ENCODE results near the gene DLG5.

Gene DLG5

DNA sequence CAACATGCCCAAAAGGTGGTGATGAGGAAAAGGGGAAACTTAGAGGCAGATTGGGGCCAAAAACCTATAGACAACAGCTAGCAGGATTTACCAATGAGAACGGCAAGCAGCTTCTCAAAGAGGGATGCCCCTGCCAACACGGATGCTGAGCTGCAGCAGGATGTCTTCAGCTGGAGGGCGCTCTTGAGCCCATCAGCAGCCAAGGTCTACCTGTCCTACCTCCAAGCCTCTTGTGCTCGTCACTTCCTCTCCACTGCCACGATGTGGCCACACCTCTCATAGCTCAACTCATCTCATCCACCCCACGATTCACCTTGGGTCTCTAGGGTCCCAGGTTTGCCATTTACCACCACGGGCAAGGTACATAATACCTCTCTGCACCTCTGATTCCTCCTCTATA is 36.5 kb downstream of the DLG5 start:
- DNase-seq: no peak

DNA sequence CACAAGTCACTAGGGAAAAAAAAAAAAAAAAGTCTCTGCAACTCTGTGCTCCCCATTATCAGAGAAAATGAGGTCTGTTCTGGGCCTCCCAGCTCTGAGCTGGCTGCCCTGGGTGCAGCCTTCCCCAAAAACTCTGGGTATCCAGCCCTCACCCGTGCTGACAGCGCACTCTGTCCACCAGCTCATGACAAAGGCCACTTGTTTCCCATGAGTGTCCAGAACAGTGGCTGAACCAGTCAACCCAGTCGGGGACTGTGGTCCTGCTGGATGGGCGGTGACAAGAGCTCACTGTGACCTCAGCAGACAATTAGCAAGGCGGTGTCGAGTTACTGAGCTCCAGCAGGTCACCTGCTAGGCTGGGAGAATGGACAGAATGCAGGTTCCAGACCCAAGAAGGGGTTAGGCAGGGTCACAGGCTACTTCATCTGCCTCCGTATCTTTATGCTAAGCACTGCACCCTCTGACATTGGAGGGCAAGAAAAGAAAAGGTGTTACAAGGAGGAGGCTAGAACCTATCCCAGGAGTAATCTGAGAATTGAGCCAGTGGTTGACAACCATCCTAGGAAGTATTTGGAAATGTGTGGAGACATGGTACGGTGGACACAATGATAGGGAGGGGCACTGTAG is 37.2 kb downstream of the DLG5 start:
- DNase-seq: no peak

DNA sequence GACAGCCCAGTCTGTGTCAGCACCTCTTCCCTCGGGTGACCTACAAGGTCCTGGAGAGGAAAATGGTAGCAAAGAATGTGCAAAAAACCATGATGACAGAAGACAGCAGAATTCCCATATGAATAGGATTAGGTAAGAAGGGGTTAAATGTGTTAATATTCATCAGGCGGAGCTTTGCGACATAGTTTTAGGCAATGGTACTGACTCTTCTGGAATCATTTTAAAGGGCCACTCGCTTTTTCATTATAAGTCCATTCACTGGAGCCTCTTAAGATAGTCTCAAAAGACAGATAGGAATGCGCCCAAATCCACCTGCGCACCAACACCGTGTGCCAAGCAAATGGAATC is 38.2 kb downstream of the DLG5 start:
- no peak for DNase-seq

DNA sequence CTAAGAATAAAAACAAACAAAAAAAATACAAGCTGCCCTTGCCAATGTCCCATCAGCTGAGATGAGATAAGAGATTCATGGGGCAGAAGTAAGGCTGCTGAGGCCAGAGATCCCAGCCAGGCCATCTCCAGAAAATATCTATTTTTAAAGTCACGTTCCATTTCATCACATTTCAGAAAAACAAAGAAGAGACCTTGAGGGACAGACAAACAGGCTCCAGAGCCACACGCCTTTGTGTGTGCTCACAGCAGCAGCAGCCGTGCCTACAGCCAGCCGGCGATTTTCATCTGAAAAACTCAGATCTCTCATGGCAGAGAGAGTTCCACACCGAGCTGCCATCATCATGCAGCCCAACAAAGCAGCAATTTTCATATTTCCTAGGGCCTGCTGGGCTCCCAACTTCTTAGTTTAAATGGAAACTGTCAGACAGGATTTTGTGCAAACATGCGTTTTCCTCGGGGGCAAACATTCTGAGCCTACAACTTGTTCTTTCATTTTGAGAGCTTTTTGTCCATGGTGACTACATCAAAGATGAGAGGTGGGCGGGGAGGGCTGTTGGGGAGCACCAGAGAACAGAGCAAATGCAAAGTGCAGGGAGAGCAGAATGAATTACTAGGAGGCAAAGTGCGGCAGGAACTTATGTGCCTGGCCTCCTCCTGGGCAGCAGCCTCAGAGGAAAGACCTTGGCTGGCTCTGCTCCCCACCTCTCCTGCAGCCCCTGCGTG is 38.8 kb downstream of the DLG5 start:
- no peak for DNase-seq

DNA sequence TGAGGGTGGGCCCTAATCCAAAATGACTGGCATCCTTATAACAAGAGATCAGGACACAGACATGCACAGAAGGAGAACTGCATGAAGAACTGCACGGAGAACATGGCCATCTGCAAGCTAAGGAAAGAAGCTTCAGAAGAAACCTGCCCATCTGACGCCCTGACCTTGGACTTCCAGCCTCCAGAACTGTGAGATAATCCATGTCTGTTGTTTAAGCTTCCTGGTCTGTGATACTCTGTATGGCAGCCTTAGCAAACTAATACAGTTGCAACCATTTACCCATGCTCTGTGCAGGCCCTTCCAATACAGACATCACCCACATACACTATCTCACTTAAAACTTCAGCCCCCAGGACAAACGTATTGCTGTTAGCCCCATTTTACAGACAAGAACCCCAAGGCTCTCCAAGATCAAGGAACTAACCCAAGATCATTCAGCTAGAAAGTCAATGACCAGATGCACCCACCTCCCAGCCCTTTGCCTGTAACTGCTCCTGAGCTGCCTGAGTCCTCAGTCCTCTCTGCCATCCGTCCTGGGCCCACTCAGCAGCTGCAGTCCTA is 39.7 kb downstream of the DLG5 start:
- DNase-seq: no peak

DNA sequence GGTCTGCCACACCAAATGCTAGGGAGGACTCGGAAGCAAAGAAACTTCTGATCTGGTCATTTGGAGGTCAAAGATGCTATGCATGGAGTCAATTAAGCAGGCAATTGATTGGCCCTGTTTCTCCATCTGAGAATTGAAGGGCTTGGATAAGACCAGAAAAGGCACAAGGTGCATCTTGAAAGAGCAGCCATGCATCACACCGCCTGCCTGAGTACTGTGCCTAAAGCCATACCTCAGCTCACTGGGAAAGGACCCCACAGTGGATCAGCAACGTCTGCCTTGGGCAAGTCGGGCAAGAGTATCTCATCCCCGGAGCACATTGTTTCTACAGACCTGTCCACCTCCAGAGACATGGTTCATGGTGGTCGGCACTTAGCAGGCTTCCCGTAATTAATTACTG is 42.4 kb downstream of the DLG5 start:
- DNase-seq: no peak

DNA sequence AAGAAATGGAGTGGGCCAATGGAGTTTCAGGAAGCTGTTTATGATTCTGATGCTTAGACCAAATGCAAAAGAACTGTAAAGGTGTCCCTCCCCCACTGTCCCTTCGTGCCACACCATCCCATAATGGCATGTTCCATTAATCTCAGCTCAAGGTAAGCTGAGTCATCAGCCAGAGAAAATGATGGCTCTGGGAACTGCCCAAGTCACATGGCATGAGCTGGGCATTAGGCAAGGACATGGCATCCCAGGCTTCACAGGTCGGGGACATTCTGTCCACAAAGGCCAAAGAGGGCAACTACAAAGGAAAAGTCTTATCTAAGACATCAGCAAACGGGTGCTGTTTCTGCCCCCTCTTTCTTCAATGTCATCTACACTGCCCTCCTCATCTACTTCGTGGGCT is 44.9 kb downstream of the DLG5 start:
- no peak for DNase-seq

DNA sequence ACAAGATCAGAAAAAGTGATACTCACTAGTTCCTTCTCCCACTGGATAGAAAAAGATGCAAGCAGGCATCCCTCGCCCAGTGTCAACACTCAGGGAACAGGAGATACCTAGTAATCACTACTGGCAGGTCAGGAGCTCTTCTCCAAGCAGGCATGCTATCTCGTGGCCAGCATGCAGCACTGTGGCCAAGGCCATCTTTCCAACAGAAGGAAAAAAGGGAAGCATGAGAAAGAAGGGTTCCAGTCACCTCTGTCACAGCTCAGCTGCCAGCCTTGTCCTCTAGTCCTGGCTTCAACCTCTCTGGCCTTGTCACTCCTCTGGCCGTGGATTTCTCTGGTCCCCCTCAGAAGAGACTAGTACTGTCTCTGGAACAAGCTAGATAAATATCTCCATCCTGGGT is 45.3 kb downstream of the DLG5 start:
- no peak for DNase-seq

DNA sequence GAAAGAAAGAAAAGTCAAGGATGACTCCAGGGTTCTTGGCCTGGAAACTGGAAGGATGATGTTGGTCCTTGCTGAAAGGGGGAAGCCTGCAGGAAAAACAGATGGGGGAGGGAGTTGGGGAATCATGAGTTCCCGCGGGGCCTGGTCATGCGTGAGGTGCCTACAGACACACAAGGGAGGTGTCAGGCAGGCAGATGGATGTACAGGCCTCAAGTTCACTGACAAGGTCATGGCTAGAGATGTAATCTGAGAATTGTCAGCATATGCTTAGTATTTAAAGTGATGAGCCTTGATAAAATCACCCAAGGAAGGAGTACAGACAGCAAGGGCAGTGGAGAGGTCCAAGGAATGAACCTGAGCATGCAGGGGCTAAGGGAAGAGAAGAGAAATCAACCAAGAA is 46.8 kb downstream of the DLG5 start:
- no peak for DNase-seq

DNA sequence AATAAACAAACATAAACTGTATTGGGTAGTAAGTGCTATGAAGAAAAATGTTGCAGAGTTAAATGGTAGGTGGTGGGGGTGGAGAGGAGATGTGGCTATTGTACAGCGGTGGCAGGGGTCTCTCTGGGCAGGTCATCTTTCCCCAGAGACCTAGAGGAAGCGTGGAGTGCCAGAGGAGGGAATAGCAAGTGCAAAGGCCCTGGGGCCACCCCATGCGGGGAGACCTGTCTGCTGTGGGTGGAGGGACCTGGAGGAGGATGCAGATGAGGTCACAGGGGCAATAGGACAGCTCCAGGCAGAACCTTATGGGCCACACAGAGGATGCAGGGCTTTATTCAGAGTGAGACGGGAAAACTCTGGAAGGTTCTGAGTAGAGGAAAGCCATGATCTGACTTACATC is 47.5 kb downstream of the DLG5 start:
- no peak for DNase-seq

DNA sequence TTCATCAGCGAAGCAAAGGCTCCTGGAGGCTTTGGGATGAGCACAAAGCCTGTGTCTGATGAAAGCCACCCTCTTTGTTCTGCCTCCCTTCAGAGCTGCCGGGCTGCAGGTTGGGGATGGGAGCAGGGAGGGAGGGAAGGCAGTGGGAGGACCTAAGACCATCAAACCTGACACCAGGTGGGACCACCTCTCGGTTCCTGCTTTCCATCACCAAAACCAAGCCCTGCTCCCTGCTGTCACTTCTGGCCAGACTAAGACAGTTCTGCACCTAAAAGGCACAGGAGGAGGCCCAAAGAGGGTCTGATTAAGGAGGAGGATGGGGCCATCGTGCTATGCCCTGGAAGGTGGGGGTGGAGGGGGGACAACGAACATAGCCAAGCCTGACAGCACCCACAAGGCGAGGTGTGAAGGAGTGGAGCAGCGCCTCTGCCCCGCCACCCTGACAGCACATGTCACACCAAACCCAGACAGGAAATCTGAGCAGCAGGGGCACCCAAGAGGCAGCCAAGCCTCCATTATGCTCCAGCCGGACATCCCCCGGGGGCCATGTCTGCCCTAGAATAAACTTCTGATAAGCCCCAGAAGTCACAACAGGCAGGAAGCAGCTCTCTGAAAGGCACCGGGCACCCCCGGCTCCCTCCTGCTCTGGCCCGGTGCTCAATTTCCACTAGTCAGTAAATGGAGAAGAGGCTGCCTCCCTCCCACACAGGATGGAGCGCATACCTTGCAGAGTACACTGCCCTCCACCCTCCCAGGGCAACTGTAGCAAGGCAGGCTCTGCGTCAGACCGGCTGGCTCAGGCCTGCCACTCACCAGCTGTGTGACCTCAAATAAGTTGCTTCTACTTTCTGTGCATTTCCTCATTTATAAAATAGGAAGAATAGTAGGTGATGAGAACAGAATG is 48.9 kb downstream of the DLG5 start:
- no peak for DNase-seq

DNA sequence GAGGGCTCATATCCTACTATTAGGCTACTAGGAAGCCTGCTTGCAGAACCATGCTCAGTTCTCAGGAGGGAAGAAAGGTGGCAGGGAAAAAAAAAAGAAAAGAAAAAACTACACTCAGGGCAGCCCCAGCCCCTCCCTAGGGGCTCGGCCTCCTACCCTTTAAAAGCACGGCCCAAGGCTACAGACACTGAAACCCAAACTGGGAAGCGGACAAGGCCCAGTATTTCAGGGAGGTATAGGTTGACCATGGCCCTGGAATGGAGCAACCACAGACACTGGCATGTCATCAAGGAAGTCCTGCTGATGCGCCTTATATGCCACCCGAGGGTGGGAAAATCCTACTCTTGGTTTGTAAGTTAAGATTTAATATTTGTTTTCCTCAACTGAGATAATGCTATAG is 50.8 kb downstream of the DLG5 start:
- DNase-seq: no peak

DNA sequence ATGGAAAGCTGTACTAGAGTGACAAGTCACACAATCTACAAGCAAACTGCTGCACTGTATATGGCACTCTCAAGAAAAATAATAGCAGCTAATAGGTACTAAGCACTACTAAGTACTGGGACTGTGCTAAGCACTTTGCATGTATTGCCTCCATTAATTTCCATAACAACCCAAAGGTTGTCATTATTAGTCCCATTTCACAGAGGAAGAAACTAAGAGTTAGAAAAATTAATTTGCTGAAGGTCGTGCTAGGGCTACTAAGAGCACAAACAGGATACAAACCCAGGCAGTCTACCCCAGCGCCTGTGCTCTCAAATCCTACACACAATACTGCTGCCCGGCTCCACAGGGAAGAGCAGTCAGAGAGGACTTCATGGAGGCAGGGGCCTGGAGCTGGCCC is 51.7 kb downstream of the DLG5 start:
- DNase-seq: no peak

DNA sequence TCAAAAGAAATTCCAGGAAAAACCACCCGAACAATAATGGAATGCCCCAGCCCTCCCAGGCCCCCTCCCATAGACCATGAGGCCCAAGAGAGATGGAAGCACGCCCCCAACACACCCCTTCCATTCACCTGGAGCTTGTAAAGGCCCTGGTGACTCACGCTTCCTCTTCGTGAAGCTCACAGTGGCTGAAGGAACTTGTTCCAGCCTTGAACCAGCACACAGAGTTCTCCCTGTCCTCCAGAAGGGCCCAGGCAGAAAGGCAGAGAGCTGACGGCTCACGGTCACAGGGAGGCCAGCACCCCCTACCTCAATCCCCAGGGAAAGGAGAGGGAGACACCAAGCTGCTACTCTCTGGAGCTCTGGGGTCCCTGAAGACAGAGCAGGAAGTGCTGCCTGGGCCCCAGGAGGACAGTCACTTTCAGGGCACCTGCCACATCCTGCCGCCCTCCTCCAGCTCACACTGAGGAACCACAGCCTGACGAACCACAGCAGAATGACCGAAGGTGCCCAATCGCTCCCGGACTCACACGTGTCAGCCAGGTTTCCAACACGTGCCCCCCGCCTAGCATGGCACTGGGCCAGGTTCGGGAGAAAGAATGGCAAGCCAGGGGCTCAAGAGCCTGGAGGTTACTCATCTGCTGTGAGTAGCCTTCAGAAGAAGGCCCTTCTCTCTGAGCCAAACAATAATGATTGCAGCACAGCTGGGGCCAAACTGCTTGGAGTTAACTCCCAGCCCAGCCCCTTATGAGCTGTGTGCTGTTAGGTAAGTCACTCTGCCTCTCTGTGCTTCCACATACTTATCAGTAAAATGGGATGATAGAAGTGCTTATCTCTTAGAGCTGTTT is 52.8 kb downstream of the DLG5 start:
- peak; percentile 6 for DNase-seq

DNA sequence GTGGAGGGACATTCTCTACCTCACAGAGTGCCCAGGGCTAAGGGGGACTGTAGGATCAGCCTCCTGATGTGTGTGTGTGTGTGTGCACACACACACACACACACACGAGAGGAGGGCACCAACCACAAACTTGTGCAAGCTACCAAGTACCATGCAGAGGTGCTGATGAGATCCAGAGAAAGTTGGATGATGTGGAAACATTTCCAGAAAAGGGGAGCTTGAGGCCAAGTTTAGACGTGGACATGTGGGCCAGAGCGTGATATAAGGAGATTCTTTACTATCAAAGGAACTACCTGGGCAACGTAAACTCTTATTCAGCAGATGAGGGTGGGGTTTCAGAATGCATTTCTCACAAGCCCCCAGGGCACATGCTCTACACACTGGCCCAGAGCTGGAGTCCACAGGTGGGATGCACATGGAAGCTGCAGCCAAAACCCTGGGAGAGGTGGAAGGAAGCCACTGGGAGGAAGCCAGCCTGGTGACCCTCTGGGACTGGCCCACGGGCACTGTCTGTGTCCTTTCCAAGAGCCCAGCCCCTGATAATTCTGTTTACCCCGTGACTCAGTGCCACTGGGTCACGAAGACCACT is 53.5 kb downstream of the DLG5 start:
- DNase-seq: no peak

DNA sequence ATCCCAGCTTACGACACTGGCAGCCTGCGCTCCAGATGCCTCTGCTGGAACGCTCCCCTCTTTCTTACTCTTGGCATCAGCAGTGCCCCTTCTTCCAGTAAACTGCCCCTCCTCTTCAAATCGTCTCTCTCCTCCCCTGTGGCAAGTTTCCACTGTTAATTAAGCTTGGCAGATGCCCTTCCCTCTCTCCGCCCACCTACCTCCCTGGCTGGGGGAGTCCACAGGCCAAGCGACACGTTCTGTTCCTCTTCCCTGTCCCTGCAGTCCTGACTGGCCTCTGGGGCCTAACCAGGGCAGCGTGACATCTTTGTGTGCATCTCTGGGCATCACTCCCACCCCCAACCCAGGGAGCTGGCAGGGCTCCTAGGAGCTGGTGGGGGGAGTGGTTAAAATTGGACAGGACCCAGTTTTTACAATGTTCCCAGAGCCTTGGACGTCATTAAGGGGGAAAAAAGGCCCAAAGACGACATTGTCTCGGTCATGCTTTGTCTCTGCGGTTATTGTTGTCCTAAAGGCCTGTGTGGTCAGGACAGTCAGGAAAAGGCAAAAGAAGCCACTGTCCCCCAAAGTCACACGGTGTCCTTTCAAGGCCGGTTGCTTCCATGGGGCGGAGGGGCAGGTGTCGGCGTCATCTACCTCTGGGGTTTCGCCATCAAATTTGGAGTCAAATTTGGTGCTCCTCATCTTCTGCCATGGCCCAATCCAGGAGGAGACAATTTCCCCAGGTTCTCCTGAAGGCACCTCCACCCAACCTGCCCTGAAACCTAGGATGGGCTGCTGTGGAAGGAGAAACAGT is 54.2 kb downstream of the DLG5 start:
- DNase-seq: peak; percentile 89

DNA sequence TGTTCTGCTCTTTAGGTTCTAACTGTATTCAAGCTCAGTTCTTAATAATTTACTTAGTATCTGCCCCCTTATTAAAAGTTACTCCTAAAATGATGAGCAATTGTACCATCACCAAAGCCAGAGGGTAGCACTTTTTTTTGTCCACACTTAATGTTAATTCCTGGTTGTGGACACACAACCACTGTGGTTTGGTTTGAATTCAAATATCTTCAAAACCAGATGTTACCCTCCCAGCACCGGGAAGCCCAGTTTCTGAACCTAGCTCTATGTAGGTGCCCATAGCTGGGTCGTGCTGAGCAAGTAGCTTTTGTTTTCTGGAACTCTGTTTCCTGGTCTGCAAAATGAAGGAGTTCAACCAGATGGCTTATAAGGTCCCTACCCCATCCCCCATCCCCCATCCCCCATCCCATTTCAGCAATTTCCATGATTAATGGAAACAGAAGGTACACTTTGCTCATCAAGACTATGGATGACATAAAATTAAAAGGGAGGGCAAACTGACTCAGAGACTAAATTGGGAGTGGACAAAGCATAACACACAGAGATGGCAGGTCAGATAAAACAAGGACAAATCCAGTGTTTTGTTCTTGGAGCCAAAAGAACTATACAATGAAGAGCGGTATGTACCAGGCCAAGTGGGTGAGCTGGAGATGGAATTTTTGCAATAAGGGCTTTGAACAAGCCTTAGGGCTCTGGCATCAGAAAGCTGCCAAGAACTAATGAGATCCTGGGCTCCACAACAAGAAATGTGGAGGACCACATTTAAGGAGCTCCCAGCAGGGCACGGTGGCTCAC is 56.7 kb downstream of the DLG5 start:
- no peak for DNase-seq

DNA sequence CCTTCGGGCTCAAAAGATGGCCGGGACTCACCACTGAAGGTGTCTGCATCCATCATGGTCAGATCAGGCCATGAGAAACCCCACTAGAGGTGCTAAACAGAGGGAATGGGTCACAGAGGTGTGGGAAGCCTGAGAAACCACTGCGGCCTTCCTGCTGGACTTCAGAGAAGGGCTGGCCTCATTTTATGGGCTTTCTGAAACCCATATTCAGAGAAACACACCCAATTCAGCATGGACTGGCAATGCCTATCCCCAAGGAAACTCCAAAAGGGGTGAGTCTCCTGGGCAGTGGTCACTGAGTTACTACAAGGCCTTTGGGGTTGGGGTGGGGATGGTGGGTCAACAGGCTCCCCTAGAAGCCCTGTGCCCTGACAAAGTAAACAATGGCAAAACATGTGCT is 58.0 kb downstream of the DLG5 start:
- no peak for DNase-seq

DNA sequence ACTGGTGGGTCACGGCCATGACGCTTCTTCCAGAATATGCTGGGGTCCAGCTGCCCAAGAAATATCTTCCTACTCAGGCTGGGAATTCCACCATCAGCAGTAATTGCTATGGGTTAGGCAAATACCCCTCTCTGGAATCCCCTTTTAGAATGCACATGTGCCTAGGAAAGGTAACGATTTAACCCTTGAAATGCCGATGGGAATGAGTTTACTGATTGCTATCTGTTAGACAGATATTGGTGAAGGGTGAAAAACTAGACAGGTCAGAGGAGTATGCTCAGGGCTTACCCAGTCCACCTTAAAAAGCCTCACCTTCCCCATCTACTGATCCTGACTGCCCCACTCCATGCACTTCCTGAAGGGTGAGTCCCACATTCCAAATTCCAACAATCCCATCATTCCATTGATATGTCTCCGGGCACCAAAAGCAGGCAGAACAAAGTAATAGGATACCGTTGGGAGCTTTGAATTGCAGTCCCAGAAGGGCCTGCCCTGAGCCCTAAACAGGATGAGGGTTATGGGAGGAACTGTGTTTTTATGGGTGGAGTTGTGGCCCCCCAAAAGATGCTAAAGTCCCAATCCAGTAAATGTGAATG is 59.3 kb downstream of the DLG5 start:
- no peak for DNase-seq

DNA sequence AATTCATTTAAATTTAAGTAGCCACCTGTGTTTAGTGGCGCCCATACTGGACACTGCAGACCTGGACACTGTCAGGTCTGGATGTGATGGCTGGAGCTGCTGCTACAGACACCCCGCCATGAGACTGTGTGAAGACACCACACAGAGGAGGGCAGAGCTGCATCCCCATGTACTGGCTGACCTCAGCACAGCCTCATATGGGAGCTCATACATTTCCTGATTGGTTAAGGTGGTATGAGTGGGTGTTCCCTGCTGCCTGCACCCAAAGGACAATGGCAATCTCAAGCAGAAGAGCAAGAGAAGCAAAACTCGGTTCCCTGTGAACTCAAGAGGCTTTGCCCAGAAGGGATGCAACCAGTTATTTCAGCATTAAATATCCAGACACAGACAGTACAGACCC is 60.0 kb downstream of the DLG5 start:
- DNase-seq: no peak

All from NCI-H446 treated with DMSO at 0.1 percent for 48 hours (cell line).